GM12873 (cell line): ENCODE measurements around the gene GNA12.

Source experiments
- TF ChIP-seq, protein P1 (sequence below): IDR thresholded peaks from 2 replicates; pipeline ENCODE4 v1.5.1; 2012; ENCODE audit warnings: low read depth, mild to moderate bottlenecking, moderate library complexity, low read length, control low read depth; ENCODE audit not compliant: insufficient read depth; ENCODE audit errors: missing control alignments

GNA12 gene

DNA sequence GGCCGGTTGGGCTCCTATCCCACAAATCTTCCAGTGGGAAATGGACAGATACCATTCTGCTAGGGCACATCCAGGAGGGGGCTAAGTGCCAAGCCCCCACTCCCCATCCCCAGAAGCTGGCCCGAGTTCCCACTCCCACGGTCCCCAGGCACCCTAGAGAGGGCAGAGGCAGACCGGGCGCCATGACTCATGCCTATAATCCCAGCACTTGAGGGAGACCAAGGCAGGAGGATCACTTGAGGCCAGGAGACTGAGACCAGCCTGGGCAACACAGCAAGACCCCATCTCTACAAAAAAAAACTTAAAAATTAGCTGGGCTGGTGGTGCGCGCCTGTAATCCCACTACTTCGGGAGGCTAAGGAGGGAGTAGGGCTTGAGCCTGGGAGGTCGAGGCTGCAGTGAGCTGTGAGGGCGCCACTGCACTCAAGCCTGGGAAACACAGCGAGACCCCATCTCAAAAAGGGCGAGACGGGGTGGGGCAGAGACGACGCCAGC lies 870 bp downstream of the GNA12 start:
- TF ChIP-seq, protein P1, sequence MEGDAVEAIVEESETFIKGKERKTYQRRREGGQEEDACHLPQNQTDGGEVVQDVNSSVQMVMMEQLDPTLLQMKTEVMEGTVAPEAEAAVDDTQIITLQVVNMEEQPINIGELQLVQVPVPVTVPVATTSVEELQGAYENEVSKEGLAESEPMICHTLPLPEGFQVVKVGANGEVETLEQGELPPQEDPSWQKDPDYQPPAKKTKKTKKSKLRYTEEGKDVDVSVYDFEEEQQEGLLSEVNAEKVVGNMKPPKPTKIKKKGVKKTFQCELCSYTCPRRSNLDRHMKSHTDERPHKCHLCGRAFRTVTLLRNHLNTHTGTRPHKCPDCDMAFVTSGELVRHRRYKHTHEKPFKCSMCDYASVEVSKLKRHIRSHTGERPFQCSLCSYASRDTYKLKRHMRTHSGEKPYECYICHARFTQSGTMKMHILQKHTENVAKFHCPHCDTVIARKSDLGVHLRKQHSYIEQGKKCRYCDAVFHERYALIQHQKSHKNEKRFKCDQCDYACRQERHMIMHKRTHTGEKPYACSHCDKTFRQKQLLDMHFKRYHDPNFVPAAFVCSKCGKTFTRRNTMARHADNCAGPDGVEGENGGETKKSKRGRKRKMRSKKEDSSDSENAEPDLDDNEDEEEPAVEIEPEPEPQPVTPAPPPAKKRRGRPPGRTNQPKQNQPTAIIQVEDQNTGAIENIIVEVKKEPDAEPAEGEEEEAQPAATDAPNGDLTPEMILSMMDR, result no peak

DNA sequence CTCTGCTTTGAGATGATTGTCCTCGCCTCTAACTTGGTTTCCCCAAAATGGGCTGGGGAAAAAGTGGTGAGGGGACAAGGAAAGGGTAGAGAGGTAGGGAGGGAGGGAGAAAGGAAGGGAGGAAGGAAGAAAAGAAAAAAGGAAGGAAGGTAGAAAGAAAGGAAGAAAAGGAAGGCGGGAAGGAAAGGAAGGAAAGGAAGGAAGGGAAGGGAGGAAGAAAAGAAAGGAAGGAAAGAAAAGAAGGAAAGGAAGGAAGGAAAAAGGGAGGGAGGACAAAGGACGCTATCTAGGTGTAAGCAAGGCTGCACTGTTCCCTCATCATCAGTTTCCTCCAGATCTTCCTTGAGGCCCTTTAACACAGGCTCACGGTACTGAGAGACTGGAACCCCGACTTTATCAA lies 2.2 kb downstream of the GNA12 start:
- TF ChIP-seq, protein P1, result no peak

DNA sequence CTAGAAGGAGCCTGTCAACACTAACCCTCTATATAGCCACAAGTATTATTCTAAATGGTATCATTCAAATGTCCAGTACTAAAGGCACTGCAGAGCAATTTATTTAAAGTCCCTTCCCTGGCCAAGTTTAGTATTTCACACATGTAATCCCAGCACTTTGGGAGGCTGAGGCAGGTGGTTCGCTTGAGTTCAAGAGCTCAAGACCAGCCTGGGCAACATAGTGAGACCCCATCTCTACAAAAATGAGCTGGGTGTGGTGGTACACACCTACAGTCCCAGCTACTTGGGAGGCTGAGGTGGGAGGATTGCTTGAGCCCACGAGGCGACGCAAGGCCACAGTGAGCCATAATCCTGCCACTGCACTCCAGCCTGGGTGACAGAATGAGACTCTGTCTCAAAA lies 3.6 kb downstream of the GNA12 start:
- TF ChIP-seq, protein P1, result no peak

DNA sequence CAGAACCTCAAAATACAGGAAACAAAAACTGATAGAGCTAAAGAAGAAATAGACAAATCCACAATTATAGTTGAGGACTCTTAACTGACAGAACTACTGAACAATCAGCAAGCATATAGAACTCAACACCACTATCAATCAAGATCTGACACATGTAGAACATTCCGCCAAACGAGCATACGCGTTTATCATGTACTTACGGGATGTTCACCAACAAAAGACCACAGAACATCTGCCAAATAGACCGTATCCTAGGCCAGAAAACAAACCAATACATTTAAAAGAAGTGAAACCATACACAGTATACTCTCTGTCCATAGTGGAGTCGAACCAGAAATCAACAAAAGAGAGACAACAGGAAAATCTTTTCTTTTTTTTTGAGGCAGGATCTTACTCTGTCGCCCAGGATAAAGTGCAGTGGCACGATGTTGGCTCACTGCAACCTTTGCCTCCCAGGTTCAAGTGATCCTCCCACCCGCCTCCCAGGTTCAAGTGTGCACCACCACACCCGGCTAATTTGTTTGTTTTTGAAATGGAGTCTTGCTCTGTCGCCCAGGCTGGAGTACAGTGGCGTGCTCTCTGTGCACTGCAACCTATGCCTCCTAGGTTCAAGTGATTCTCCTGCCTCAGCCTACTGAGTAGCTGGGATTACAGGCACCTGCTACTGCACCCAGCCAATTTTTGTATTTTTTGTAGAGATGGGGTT lies 5.1 kb downstream of the GNA12 start:
- TF ChIP-seq, protein P1, result no peak

DNA sequence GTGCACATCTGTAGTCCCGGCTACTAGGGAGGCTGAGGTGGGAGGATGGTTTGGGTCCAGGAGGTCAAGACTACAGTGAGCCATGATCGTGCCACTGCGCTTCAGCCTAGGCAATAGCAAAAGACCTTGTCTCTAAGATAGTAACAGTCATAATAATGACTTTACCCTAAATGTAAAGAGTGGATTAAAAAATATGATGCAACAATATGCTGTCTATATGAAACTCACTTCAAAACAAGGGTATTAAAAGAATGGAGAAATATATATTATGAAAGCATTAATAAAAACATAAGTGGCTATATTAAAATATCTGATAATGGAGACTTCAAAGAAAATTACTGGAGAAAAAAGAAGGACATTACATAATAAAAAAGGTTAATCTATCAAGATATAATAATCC lies 5.7 kb downstream of the GNA12 start:
- TF ChIP-seq, protein P1, result no peak

DNA sequence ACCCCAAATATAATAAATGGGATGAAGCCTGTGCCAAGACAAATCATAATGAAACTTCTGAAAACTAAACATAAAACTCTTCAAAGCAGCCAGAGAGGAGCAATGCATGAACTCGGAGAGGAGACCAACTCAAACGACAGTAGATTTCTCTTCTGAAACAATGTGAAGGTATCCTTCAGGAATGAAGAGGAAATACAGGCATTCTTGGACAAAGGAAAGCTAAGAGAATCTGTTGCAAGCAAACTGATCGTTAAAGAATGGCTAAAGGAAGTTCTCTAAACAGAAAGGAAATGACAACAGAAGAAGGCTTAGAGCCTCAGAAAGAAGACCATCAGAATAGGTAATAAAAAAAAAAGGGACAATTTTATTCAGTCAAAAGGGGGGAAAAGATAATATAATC lies 6.6 kb downstream of the GNA12 start:
- TF ChIP-seq, protein P1, result no peak

DNA sequence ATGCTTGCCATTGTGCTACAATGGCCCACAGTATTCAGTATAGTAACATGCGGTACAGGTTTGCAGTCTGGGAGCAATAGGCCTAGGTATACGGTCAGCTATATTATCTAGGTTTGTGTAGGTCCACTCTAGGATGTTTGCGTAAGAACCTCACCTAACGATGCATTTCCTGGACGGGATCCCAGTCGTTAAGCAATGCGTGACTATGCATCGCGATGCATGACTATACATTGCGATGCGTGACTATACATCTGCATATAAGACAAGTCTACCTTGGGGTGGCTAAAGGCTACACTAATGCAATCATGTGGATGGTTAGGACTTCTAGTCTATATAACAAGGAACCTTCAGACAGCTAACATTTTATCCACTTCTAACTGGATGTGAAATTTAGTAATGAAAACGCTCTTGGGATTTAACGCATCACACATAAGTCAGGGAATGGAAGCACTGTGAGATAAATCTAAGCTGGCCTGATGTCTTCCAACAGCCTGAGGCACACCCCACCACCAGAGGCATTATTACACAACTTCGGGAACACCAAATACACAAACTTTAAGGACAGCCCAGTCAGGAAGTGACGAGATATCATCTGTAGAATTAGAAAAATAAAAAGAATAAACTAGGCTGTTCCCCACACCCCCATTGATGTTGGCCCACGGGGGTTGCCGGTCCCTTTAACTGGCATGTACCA lies 9.2 kb downstream of the GNA12 start:
- TF ChIP-seq, protein P1, result no peak
